HG02973 (cell line): ENCODE data around the gene MICALL2.
"Not testable (repeated sequence)": the region's sequence is repeated elsewhere in the genome, so short reads cannot be mapped to it uniquely, and the experiment has no call there.

Experiments
- ATAC-seq: cut with Tn5 transposase; IDR thresholded peaks from one replicate; pipeline ENCODE4 v1.9.1; 2021; ENCODE audit warnings: moderate library complexity; ENCODE audit not compliant: unreplicated experiment

The MICALL2 gene

GRCh38 chr7:1449501-1449900 lies 9.8 kb downstream of the MICALL2 start:
- no peak for ATAC-seq

GRCh38 chr7:1448958-1449357 lies 10.3 kb downstream of the MICALL2 start:
- ATAC-seq, result no peak

- ATAC-seq, result no peak
Observed at GRCh38 chr7:1447551-1448244, 11.6 kb downstream of the MICALL2 start.

GRCh38 chr7:1447112-1447511 lies 12.2 kb downstream of the MICALL2 start:
- no peak for ATAC-seq

- no peak for ATAC-seq
Observed at GRCh38 chr7:1446620-1447032, 12.6 kb downstream of the MICALL2 start.

GRCh38 chr7:1446026-1446425 lies 13.2 kb downstream of the MICALL2 start:
- ATAC-seq, result not testable (repeated sequence)

- no peak for ATAC-seq
Observed at GRCh38 chr7:1445341-1445740, 13.9 kb downstream of the MICALL2 start.

- ATAC-seq, result no peak
Observed at GRCh38 chr7:1444925-1445322, 14.3 kb downstream of the MICALL2 start.

- no peak for ATAC-seq
Observed at GRCh38 chr7:1444214-1444924, 14.9 kb downstream of the MICALL2 start.

GRCh38 chr7:1443587-1444200 lies 15.6 kb downstream of the MICALL2 start:
- not testable (repeated sequence) for ATAC-seq

GRCh38 chr7:1442355-1443124 lies 16.7 kb downstream of the MICALL2 start:
- ATAC-seq, result no peak

GRCh38 chr7:1441615-1442354 lies 17.5 kb downstream of the MICALL2 start:
- ATAC-seq, result no peak

- no peak for ATAC-seq
Observed at GRCh38 chr7:1440620-1441019, 18.6 kb downstream of the MICALL2 start.

GRCh38 chr7:1439373-1440363 lies 19.6 kb downstream of the MICALL2 start:
- no peak for ATAC-seq

GRCh38 chr7:1438821-1439220 lies 20.4 kb downstream of the MICALL2 start:
- ATAC-seq, result no peak

- ATAC-seq, result no peak
Observed at GRCh38 chr7:1438208-1438607, 21.1 kb downstream of the MICALL2 start.

GRCh38 chr7:1437155-1437880 lies 22.0 kb downstream of the MICALL2 start:
- no peak for ATAC-seq

GRCh38 chr7:1436608-1437007 lies 22.7 kb downstream of the MICALL2 start:
- no peak for ATAC-seq
